ENCODE results near the gene RXFP1.

DNA sequence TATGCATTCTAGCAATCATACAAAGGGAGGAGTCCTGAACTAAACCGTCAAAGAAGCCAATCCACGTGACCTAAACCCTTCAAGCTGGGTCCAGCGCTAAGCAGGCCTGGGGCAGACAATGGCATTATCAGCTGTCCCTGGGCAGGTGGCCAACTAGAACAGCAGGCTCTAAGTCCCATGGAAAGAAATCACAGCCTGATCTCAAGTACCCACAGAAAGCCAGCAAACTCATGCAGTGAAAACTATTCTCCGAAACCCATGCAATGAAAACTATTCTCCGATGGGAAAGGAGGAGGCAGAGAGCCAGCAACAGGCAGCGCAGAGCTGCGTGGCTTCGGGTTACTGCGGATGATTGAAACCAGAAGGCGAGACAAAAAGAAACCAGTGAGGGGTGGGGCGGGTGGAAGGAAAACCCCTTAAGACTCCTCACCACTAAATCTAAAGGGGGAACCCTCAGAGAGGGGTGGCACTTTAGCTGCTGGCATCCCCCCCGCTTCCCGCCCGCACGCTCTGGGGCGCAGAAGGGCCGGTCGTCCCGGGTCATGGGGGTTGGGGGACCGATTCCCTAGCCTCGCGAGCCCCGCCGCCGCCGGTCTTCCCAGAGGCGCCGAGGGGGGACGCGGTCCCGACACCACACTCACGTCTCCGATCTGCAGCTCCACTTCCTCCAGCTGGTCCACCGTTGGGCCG lies 149.4 kb downstream of the RXFP1 start:
- TF ChIP-seq EZH2phosphoT487 (IDR thresholded peaks at IDR 0.05; ENCODE audit: borderline replicate concordance): no peak
- TF ChIP-seq, protein P1, sequence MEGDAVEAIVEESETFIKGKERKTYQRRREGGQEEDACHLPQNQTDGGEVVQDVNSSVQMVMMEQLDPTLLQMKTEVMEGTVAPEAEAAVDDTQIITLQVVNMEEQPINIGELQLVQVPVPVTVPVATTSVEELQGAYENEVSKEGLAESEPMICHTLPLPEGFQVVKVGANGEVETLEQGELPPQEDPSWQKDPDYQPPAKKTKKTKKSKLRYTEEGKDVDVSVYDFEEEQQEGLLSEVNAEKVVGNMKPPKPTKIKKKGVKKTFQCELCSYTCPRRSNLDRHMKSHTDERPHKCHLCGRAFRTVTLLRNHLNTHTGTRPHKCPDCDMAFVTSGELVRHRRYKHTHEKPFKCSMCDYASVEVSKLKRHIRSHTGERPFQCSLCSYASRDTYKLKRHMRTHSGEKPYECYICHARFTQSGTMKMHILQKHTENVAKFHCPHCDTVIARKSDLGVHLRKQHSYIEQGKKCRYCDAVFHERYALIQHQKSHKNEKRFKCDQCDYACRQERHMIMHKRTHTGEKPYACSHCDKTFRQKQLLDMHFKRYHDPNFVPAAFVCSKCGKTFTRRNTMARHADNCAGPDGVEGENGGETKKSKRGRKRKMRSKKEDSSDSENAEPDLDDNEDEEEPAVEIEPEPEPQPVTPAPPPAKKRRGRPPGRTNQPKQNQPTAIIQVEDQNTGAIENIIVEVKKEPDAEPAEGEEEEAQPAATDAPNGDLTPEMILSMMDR (conservative IDR thresholded peaks at IDR 0.05; ENCODE audit: low read length): no peak

All from Loucy (cell line).